WTC11 (cell line): ENCODE measurements around the gene TBL1XR1.

Source experiments
- CREB1 ChIP-seq: sonication (generic); formaldehyde crosslinking; IDR thresholded peaks from 2 replicates; pipeline ENCODE4 v1.8.0; 2023; ENCODE audit warnings: mild to moderate bottlenecking, missing genetic modification reagents
- CREM ChIP-seq: sonication (generic); formaldehyde crosslinking; IDR thresholded peaks from 2 replicates; pipeline ENCODE4 v1.8.1; 2022; ENCODE audit warnings: mild to moderate bottlenecking, missing genetic modification reagents, moderate library complexity
- FOXJ3 ChIP-seq: sonication (generic); formaldehyde crosslinking; IDR thresholded peaks from 2 replicates; pipeline ENCODE4 v1.9.0; 2021; ENCODE audit warnings: missing genetic modification reagents, mild to moderate bottlenecking, borderline replicate concordance
- JUN ChIP-seq: sonication (generic); formaldehyde crosslinking; IDR thresholded peaks from 2 replicates; pipeline ENCODE4 v1.8.0; 2023; ENCODE audit warnings: mild to moderate bottlenecking, missing genetic modification reagents
- MYBL2 ChIP-seq: sonication (generic); formaldehyde crosslinking; IDR thresholded peaks from 2 replicates; pipeline ENCODE4 v1.8.1; 2023; ENCODE audit warnings: mild to moderate bottlenecking, moderate library complexity, missing genetic modification reagents
- NFE2L1 ChIP-seq: sonication (generic); formaldehyde crosslinking; IDR thresholded peaks from 2 replicates; pipeline ENCODE4 v1.8.1; 2023; ENCODE audit warnings: missing genetic modification reagents
- NFYB ChIP-seq: sonication (generic); formaldehyde crosslinking; conservative IDR thresholded peaks from 2 replicates; pipeline ENCODE4 v1.8.0; 2022; ENCODE audit warnings: low read depth, missing genetic modification reagents
- NR3C1 ChIP-seq: sonication (generic); formaldehyde crosslinking; conservative IDR thresholded peaks from 2 replicates; pipeline ENCODE4 v1.8.1; 2023; ENCODE audit warnings: low read depth, mild to moderate bottlenecking, missing genetic modification reagents
- TP53 ChIP-seq: sonication (generic); formaldehyde crosslinking; IDR thresholded peaks from 2 replicates; pipeline ENCODE4 v1.8.1; 2023; ENCODE audit warnings: mild to moderate bottlenecking, missing genetic modification reagents
- ZNF232 ChIP-seq: sonication (generic); formaldehyde crosslinking; IDR thresholded peaks from 2 replicates; pipeline ENCODE4 v1.8.0; 2022; ENCODE audit warnings: mild to moderate bottlenecking, missing genetic modification reagents
- ZNF423 ChIP-seq: fragments of 250-450 bp; sonication (Bioruptor Pico); IDR thresholded peaks from 2 replicates; pipeline ENCODE4 v2.1.2; 2022; ENCODE audit warnings: mild to moderate bottlenecking, moderate library complexity
- TF ChIP-seq, protein P1 (sequence below): fragments of 200-600 bp; IDR thresholded peaks from 2 replicates; pipeline ENCODE4 v1.8.0; 2022; ENCODE audit warnings: antibody characterized with exemption
- TF ChIP-seq, protein P2 (sequence below): sonication (generic); formaldehyde crosslinking; IDR thresholded peaks from 2 replicates; pipeline ENCODE4 v1.8.0; 2022; ENCODE audit warnings: mild to moderate bottlenecking, missing genetic modification reagents

DNA sequence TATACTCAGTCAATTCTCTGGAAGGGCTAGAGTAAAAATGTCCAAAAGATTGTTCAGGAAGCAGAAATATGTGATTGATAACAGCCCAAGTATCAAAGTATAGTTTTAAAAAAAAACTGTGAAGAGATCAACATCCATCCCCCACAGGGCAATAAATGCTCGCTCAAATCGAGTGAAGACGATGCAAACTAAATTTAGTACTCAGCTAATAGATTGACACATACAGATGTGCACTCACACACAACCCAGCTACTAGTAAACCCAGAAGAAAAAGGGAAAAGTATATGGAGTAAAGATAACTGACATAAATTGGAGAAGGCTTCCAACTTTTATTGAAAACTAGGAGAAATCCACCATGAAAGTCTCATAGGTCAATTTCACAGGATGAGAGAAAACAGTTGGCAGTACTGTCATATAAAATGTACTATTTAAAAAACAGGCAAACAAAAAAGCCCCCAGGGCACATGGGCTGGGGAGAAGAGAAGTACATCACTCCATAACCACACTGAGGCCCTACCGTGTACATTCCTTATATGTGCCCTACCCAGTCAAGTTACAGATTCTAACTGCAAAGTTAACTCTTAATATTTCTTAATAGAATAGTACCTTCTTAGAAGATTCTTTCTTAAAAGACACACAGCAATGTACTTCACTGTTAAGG is 125.7 kb downstream of the TBL1XR1 start:
- TF ChIP-seq JUN (CRISPR knock-in tag) (no peak), NFYB (CRISPR knock-in tag) (no peak), ZNF232 (CRISPR knock-in tag) (no peak), CREB1 (no peak), TP53 (CRISPR knock-in tag) (no peak), CREM (CRISPR knock-in tag) (no peak), FOXJ3 (CRISPR knock-in tag) (no peak), NFE2L1 (CRISPR knock-in tag) (no peak), MYBL2 (CRISPR knock-in tag) (no peak), NR3C1 (no peak), ZNF423 (CRISPR knock-in tag) (no peak)
- TF ChIP-seq, protein P1, sequence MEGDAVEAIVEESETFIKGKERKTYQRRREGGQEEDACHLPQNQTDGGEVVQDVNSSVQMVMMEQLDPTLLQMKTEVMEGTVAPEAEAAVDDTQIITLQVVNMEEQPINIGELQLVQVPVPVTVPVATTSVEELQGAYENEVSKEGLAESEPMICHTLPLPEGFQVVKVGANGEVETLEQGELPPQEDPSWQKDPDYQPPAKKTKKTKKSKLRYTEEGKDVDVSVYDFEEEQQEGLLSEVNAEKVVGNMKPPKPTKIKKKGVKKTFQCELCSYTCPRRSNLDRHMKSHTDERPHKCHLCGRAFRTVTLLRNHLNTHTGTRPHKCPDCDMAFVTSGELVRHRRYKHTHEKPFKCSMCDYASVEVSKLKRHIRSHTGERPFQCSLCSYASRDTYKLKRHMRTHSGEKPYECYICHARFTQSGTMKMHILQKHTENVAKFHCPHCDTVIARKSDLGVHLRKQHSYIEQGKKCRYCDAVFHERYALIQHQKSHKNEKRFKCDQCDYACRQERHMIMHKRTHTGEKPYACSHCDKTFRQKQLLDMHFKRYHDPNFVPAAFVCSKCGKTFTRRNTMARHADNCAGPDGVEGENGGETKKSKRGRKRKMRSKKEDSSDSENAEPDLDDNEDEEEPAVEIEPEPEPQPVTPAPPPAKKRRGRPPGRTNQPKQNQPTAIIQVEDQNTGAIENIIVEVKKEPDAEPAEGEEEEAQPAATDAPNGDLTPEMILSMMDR = no peak
- TF ChIP-seq, protein P2, sequence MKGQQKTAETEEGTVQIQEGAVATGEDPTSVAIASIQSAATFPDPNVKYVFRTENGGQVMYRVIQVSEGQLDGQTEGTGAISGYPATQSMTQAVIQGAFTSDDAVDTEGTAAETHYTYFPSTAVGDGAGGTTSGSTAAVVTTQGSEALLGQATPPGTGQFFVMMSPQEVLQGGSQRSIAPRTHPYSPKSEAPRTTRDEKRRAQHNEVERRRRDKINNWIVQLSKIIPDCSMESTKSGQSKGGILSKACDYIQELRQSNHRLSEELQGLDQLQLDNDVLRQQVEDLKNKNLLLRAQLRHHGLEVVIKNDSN = no peak
